ENCODE measurements around the gene KIF13A. TPM values are rescaled to one million over a fixed set of nuclear protein-coding genes. Genes with fewer than 3 reads are reported as not detected.

The KIF13A gene
- total RNA-seq, 2 donors from 2014 or later, result 36.8 to 57.5 TPM

GRCh38 chr6:17826301-17826700, 161.1 kb downstream of the KIF13A start:
- DNase-seq (ENCODE audit: low spot score), result no peak
- H3K27me3 ChIP-seq (replicated peaks; ENCODE audit: insufficient read depth), result no peaks in the 10 kb centered on the region
- H3K27ac ChIP-seq, result no peak overlapping the region
- intact Hi-C loops (cut with DNase I), result no loop called here
- H3K36me3 ChIP-seq, result no peaks in the 10 kb centered on the region
- H3K4me3 ChIP-seq, result no peak overlapping the region
- TF ChIP-seq POLR2AphosphoS5 (IDR thresholded peaks at IDR 0.05) (no peak), POLR2A (IDR thresholded peaks at IDR 0.05) (no peak), CTCF (IDR thresholded peaks at IDR 0.05) (no peak)
- no peaks in the 10 kb centered on the region for H3K4me1 ChIP-seq (replicated peaks)
- H3K9me3 ChIP-seq, result no peaks in the 10 kb centered on the region

GRCh38 chr6:17820055-17820454, 167.4 kb downstream of the KIF13A start:
- Histone ChIP-seq H3K4me1 (replicated peaks) (no peaks in the 10 kb centered on the region), H3K36me3 (no peaks in the 10 kb centered on the region), H3K9me3 (no peaks in the 10 kb centered on the region), H3K4me3 (no peak overlapping the region), H3K27ac (no peak overlapping the region), H3K27me3 (replicated peaks; ENCODE audit: insufficient read depth) (no peaks in the 10 kb centered on the region)
- intact Hi-C loops (cut with DNase I), result no loop called here
- WGBS, result 89% methylated on average over 7 of the region's 7 CpGs
- TF ChIP-seq CTCF (IDR thresholded peaks at IDR 0.05), result no peak
- TF ChIP-seq POLR2AphosphoS5 (IDR thresholded peaks at IDR 0.05), result no peak
- no peak for TF ChIP-seq POLR2A (IDR thresholded peaks at IDR 0.05)
- DNase-seq (ENCODE audit: low spot score), result no peak

GRCh38 chr6:17817763-17818162, 169.7 kb downstream of the KIF13A start:
- no peak overlapping the region for H3K4me3 ChIP-seq
- H3K9me3 ChIP-seq, result no peaks in the 10 kb centered on the region
- TF ChIP-seq CTCF (IDR thresholded peaks at IDR 0.05) (no peak), POLR2AphosphoS5 (IDR thresholded peaks at IDR 0.05) (no peak), POLR2A (IDR thresholded peaks at IDR 0.05) (no peak)
- H3K27ac ChIP-seq, result no peak overlapping the region
- intact Hi-C loops (cut with DNase I), result no loop called here
- no peaks in the 10 kb centered on the region for H3K27me3 ChIP-seq (replicated peaks; ENCODE audit: insufficient read depth)
- H3K4me1 ChIP-seq (replicated peaks), result no peaks in the 10 kb centered on the region
- H3K36me3 ChIP-seq, result no peaks in the 10 kb centered on the region
- 56% methylated on average over 1 of the region's 1 CpG for WGBS
- no peak for DNase-seq (ENCODE audit: low spot score)

GRCh38 chr6:17816921-17817611, 170.4 kb downstream of the KIF13A start:
- intact Hi-C loops (cut with DNase I), result no loop called here
- no peaks in the 10 kb centered on the region for H3K36me3 ChIP-seq
- no peak for DNase-seq (ENCODE audit: low spot score)
- no peak overlapping the region for H3K27ac ChIP-seq
- no peaks in the 10 kb centered on the region for H3K4me1 ChIP-seq (replicated peaks)
- H3K27me3 ChIP-seq (replicated peaks; ENCODE audit: insufficient read depth), result no peaks in the 10 kb centered on the region
- no peak overlapping the region for H3K4me3 ChIP-seq
- TF ChIP-seq POLR2AphosphoS5 (IDR thresholded peaks at IDR 0.05) (no peak), CTCF (IDR thresholded peaks at IDR 0.05) (peak in 1 of 4 experiments; percentile 26), POLR2A (IDR thresholded peaks at IDR 0.05) (no peak)
- WGBS, result 74% methylated on average over 14 of the region's 14 CpGs
- no peaks in the 10 kb centered on the region for H3K9me3 ChIP-seq

GRCh38 chr6:17813542-17813941, 173.9 kb downstream of the KIF13A start:
- H3K36me3 ChIP-seq, result no peaks in the 10 kb centered on the region
- H3K27ac ChIP-seq, result no peak overlapping the region
- H3K27me3 ChIP-seq (replicated peaks; ENCODE audit: insufficient read depth), result no peaks in the 10 kb centered on the region
- DNase-seq (ENCODE audit: low spot score), result no peak
- H3K4me1 ChIP-seq (replicated peaks), result no peaks in the 10 kb centered on the region
- intact Hi-C loops (cut with DNase I), result no loop called here
- H3K4me3 ChIP-seq, result no peak overlapping the region
- TF ChIP-seq POLR2AphosphoS5 (IDR thresholded peaks at IDR 0.05) (no peak), CTCF (IDR thresholded peaks at IDR 0.05) (no peak), POLR2A (IDR thresholded peaks at IDR 0.05) (no peak)
- no peaks in the 10 kb centered on the region for H3K9me3 ChIP-seq
- WGBS, result 97% methylated on average over 6 of the region's 6 CpGs

Data from prostate gland (tissue), 2 donors.